LNCaP clone FGC (cell line): ENCODE measurements around the gene ARHGAP24.

ENCODE experiments used
- DNase-seq: peaks from one replicate; pipeline ENCODE4 v3.0.0-alpha.2; 2011; ENCODE audit warnings: low read depth
- H3K4me3 ChIP-seq: 2 replicates; pipeline ENCODE4 v1.5.1; 2011; ENCODE audit warnings: mild to moderate bottlenecking, low read depth, low read length, control low read depth
- TF ChIP-seq, protein P1 (sequence below): IDR thresholded peaks from 2 replicates; pipeline ENCODE4 v1.5.1; 2012; ENCODE audit warnings: mild to moderate bottlenecking; ENCODE audit not compliant: control insufficient read depth, insufficient read depth; ENCODE audit errors: extremely low read depth

Gene ARHGAP24

DNA sequence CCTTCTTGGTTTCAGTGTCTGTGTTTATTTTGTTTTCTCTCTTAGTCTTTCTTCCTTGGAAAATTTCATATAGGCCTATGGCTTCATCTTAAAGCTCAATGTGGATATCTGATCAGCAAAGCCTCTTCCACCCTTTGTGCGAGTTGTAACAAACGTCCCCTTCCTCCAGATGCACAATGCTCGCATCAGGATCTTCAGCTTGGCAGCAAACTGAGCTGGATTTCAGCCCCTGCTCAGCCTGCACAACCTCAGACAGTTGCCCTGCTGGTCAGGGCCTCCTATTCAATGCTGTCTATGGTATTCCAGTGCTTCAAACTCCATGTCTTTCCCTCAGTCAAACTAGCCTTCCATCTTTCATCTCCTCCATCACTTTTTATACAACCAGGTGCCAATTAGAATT lies 309.4 kb downstream of the ARHGAP24 start:
- no peak overlapping the region for H3K4me3 ChIP-seq
- TF ChIP-seq, protein P1, sequence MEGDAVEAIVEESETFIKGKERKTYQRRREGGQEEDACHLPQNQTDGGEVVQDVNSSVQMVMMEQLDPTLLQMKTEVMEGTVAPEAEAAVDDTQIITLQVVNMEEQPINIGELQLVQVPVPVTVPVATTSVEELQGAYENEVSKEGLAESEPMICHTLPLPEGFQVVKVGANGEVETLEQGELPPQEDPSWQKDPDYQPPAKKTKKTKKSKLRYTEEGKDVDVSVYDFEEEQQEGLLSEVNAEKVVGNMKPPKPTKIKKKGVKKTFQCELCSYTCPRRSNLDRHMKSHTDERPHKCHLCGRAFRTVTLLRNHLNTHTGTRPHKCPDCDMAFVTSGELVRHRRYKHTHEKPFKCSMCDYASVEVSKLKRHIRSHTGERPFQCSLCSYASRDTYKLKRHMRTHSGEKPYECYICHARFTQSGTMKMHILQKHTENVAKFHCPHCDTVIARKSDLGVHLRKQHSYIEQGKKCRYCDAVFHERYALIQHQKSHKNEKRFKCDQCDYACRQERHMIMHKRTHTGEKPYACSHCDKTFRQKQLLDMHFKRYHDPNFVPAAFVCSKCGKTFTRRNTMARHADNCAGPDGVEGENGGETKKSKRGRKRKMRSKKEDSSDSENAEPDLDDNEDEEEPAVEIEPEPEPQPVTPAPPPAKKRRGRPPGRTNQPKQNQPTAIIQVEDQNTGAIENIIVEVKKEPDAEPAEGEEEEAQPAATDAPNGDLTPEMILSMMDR, result no peak
- DNase-seq, result no peak

DNA sequence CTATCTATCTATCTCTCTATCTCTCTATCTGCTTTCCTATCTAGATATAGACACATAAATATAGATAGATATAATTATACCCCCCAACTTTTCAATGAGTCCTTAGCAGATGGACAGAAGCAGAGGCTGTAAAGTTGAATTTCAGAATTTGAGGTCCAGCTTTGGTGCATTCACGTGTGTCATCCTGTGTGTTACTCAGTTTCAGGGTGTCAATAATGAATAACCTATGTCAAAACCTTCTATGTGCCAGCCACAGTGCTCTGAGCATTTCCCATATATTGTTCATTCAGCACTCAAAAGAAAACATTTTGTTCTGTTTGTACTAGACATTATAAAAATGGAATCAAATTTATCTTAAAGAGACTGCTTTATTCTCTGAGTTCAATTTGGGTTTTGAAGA lies 310.0 kb downstream of the ARHGAP24 start:
- no peak overlapping the region for H3K4me3 ChIP-seq
- DNase-seq, result no peak
- TF ChIP-seq, protein P1, result no peak

DNA sequence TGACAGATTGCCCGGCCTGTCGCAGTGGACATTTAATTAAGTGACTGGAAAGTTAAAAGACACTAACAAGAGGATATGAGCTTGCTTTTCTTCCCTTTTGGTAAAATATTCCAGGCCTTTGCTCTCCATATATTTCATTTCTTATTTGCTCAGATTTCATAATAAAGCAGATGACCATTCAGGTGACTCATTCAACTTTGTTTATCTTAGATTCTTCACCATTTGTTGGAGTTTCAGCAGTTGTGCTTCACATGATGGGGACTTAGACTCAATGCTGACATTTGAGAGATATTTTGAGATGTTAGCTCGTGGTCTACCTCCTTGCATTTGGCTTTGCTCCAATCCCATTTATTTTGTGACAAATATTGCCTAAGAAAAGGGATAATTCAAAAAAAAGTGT lies 312.2 kb downstream of the ARHGAP24 start:
- H3K4me3 ChIP-seq, result no peak overlapping the region
- TF ChIP-seq, protein P1, result no peak
- DNase-seq, result no peak

DNA sequence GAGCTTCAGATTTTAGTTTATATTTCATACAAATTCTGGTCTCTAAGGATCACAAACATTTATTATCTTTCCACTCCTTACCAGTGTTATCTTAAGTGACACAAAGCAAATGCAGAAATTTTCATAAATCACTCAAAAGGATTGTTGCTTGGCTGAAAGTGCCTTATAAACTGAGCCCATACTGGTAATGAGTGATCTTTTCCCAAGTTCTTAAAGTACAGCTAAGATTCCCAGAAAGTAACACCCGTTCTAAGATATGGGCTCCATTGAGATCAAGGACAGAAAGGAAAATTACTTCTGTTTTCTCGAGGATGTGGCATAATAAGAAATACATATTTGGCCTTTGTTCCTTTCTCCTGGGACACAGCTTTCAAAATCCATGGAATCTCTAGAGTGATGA lies 313.7 kb downstream of the ARHGAP24 start:
- no peak overlapping the region for H3K4me3 ChIP-seq
- TF ChIP-seq, protein P1, result no peak
- DNase-seq, result no peak

DNA sequence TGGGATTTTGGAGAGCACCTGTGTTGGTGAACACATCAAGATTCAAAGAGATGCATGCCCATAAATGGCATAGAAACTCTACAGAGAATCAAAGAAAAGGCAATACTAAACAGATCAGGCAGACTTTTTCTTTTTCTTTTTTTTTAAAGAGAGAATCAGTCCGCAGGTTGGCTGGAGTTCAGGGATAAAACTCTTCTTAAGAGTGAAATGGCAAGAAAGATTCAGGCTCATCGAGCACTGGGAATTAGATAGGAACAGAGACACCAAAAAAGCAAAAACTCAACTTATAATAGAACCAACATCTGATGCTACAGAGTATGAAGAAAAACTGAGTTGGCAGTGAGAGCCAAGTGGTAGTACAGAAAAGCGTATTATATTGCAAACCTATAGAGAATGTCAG lies 314.3 kb downstream of the ARHGAP24 start:
- TF ChIP-seq, protein P1, result no peak
- no peak for DNase-seq
- H3K4me3 ChIP-seq, result no peak overlapping the region

DNA sequence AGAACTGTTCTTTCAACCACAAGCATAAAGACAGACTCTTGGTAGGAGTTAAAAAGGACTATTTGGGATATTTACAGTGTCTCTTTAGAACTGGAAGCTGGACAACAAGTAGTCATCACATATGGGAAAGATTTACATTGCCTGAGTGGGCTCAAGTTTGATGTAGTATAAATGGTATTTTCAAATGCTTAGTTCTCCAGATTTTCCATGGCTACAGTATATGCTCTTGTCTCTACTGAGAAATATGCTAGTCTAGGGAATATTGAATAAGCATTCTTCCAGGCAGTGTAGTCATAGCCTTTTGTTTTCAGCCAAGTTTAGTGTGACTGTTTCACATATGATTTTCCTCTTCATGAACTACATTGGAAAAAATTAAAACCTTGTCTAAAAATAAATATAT lies 315.6 kb downstream of the ARHGAP24 start:
- no peak overlapping the region for H3K4me3 ChIP-seq
- no peak for DNase-seq
- TF ChIP-seq, protein P1, result no peak

DNA sequence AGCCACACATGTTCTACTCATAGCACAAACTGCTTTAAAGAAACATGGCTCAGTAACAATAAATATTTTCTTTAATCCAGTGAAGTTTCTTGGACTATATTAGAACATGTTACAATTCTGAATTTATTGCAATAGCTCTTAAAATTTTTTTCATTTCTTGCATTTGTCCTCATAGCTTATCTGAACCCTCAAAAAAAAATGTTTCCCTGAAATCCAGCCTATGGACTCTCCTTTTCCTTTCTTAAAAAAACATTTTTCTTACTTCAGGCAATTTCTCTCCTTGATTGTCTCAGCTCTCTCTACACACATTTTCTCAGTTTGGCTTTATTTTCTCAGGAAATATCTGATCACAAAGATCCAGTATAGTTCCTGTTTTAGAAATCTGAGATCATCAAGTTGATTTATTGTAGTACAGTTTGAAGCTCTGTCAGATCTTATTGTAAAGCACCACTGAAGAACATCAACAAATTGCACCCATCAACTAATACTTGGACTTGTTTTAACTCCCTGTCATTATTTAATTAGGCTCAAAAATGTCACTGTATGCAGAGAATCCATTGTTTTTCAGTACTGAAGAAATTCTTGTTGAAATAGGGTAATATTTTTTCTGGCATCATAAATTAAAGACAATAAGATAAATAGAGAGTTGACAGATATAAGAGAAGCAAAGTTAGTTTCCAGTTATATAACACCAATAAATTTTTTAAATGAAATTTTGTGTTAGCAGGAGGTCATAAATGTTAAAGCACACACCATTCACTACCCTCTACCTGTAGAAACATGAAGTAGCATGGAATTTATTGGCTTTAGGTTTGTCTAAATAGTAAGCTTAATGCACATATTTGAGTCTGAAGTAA lies 317.7 kb downstream of the ARHGAP24 start:
- TF ChIP-seq, protein P1, result no peak
- H3K4me3 ChIP-seq, result no peak overlapping the region
- DNase-seq, result no peak
